Measurements from ENCODE around the gene YOD1. TPM values are rescaled to one million over a fixed set of nuclear protein-coding genes. Genes with fewer than 3 reads are reported as not detected.
A peak's percentile ranks its signal among the peaks of the same experiment; 100 is the strongest.

YOD1 gene
- total RNA-seq, 1 donor from 2014 or later, result 12.3 TPM

DNA sequence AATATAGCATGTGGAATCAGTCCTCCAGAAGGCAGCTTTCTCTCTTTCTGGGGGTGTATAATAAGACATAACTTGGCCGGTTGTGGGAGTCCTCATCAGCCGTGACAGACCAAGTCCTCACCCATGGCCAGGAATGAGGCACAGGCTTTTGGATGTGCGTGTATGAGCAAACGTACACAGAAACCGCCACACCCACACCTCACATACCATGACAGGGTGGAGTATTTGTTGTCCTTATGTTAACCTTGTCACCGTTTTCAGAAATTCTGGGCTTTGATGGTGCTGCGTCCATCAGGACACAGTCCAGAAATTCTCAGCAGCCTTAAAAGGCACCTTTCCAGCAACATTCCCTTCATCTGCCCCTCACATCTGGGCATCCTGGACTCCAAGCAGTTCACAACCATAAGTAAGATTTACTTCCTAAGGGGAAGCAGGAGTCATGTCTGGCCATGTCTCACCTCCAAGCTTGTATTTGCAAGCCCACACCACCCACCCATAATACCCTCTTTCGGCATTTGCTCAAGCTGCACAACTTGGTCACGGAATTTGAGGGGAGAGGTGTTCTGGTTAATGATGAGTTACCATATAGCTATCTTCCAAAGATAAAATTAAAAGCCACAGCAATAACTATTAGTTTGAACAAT, 30.8 kb downstream of the YOD1 start:
- Mint-ChIP-seq H3K9me3 (no peaks in the 10 kb centered on the region), H3K27ac (peak overlapping the region; percentile 100), H3K36me3 (peaks cover 9% of the 10 kb centered on the region), H3K27me3 (peaks cover 5% of the 10 kb centered on the region), H3K4me1 (ENCODE audit: unreplicated experiment) (peaks cover 24% of the 10 kb centered on the region), H3K4me3 (peak overlapping the region; percentile 74)
- TF ChIP-seq, protein P1, sequence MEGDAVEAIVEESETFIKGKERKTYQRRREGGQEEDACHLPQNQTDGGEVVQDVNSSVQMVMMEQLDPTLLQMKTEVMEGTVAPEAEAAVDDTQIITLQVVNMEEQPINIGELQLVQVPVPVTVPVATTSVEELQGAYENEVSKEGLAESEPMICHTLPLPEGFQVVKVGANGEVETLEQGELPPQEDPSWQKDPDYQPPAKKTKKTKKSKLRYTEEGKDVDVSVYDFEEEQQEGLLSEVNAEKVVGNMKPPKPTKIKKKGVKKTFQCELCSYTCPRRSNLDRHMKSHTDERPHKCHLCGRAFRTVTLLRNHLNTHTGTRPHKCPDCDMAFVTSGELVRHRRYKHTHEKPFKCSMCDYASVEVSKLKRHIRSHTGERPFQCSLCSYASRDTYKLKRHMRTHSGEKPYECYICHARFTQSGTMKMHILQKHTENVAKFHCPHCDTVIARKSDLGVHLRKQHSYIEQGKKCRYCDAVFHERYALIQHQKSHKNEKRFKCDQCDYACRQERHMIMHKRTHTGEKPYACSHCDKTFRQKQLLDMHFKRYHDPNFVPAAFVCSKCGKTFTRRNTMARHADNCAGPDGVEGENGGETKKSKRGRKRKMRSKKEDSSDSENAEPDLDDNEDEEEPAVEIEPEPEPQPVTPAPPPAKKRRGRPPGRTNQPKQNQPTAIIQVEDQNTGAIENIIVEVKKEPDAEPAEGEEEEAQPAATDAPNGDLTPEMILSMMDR (conservative IDR thresholded peaks at IDR 0.05), result no peak
- no peak for DNase-seq (ENCODE audit: extremely low spot score, unreplicated experiment)

DNA sequence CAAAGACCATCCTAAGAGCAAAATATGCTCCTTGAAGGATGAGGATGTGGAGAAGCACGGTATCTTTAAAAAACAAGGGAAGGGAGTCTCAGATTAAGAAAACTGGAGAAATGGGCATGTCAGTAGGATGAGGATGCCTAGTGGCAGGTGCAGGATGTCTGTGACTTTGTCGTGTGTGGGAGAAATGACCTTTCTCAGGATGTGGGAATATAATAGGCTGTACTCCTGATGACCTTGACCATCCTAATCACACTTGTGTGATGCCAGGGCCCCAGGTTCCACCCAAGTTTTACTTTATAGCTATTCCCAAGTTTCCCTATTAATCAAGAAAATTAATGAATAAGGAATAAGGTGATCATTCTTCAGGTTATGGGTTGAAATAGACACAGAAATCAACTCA, 31.3 kb downstream of the YOD1 start:
- H3K9me3 Mint-ChIP-seq, result no peaks in the 10 kb centered on the region
- H3K4me3 Mint-ChIP-seq, result no peak overlapping the region
- peak overlapping the region; percentile 100 for H3K27ac Mint-ChIP-seq
- peaks cover 8% of the 10 kb centered on the region for H3K27me3 Mint-ChIP-seq
- peaks cover 21% of the 10 kb centered on the region for H3K4me1 Mint-ChIP-seq (ENCODE audit: unreplicated experiment)
- TF ChIP-seq, protein P1 (conservative IDR thresholded peaks at IDR 0.05), result no peak
- DNase-seq (ENCODE audit: extremely low spot score, unreplicated experiment), result no peak
- H3K36me3 Mint-ChIP-seq, result peaks cover 8% of the 10 kb centered on the region

DNA sequence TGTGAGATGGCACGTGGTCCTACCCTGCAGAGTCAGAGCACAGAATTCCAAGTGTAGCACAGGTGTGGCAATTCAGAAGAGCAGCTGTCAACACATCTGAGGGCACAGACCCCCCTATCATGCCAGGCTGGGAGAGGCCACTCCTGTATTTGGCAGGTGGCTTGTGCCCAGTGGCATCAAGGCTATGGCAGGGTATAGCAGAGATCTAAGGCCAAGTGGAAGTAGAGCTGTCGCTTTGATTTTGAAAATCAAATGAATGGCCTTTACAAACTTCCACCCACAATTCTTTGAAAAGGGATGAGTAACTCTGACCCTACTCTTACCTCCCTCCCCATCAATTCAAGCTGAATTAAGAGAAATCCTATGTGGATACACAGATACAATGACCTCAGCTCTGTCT, 31.8 kb downstream of the YOD1 start:
- Mint-ChIP-seq H3K4me1 (ENCODE audit: unreplicated experiment) (peaks cover 16% of the 10 kb centered on the region), H3K27me3 (peaks cover 8% of the 10 kb centered on the region), H3K9me3 (no peaks in the 10 kb centered on the region), H3K36me3 (peaks cover 3% of the 10 kb centered on the region), H3K27ac (peak overlapping the region; percentile 100), H3K4me3 (peak overlapping the region; percentile 5)
- no peak for DNase-seq (ENCODE audit: extremely low spot score, unreplicated experiment)
- TF ChIP-seq, protein P1 (conservative IDR thresholded peaks at IDR 0.05), result no peak

DNA sequence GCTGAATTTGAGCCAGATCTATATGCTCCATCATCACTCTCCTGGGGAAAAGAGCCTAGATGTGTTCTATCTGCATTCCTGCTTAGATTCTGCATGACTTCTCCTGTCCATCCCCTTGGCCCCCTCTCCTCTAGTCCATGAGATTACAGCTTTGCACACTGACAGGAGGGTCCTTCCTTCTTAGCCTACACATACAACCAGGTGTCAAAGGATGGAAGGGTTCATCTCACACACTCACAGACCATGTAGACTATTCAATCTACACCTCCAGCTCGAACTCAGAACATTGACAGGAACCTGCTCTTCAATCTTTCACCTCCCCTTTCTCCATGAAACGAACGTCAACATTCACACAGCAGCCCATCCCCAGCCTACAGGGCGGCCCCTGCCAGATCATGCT, 32.3 kb downstream of the YOD1 start:
- Mint-ChIP-seq H3K27me3 (peaks cover 8% of the 10 kb centered on the region), H3K36me3 (peaks cover 3% of the 10 kb centered on the region), H3K4me1 (ENCODE audit: unreplicated experiment) (peaks cover 14% of the 10 kb centered on the region), H3K4me3 (peak overlapping the region; percentile 5), H3K27ac (peak overlapping the region; percentile 100), H3K9me3 (no peaks in the 10 kb centered on the region)
- TF ChIP-seq, protein P1 (conservative IDR thresholded peaks at IDR 0.05), result no peak
- no peak for DNase-seq (ENCODE audit: extremely low spot score, unreplicated experiment)

DNA sequence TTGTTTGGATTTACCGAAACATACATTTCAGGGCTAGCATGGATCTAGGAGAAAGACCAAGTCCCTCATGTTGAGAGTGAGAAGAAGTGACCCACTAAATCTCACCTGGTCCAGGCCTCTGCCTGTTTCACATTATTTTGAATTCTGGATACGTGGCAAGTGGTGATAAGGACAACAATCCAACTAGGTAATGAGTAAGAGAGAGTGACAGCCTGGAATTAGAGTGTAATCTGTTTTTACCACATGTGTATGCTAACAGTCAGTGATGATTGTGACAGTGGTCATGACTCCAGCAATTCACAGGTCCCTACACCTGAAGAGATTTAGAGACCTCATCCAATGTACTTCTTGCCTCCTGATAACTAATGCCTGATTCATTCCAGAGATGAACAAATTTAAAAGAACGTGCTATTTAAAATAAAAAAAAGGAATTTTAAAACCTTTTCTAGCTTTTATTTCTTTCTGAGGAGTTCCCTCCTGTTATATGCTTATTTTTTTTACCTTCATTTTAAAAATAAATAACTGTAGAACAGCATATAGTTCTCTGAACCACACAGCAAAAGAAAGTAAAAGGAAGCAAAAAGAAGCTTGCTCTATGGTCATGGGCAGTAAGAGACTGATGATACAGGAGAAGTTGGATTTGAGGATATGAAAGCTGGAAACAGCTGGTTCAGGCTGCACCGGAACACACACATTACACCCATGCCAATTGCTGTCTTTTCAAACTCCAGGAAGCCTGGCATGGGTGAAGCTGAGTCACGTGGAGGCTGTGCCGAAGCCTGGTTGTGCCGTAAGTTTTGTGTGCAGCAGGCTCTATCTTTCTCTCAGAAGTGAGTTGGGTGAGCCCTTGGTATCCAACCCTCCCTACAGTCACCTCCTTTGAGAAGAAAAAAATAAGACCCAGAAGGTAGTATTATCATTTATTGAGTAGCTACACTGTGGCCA, 33.1 kb downstream of the YOD1 start:
- peak overlapping the region; percentile 100 for H3K27ac Mint-ChIP-seq
- TF ChIP-seq, protein P1 (conservative IDR thresholded peaks at IDR 0.05), result no peak
- H3K27me3 Mint-ChIP-seq, result peaks cover 13% of the 10 kb centered on the region
- no peak for DNase-seq (ENCODE audit: extremely low spot score, unreplicated experiment)
- peaks cover 3% of the 10 kb centered on the region for H3K36me3 Mint-ChIP-seq
- no peaks in the 10 kb centered on the region for H3K9me3 Mint-ChIP-seq
- peaks cover 9% of the 10 kb centered on the region for H3K4me1 Mint-ChIP-seq (ENCODE audit: unreplicated experiment)
- H3K4me3 Mint-ChIP-seq, result no peak overlapping the region

All from type B pancreatic cell (in vitro differentiated cells).